GM12892 (cell line): ENCODE measurements around the gene ALK.
A peak's percentile ranks its signal among the peaks of the same experiment; 100 is the strongest.
"Not testable (repeated sequence)": the region's sequence is repeated elsewhere in the genome, so short reads cannot be mapped to it uniquely, and the experiment has no call there.

ENCODE experiments used
- DNase-seq: peaks from one replicate; pipeline ENCODE4 v3.0.0; 2011; ENCODE audit not compliant: insufficient read length
- FAIRE-seq: peaks from 2 replicates; lab custom pipeline; 2011; peaks lifted over from hg19 to GRCh38; lab: Jason Lieb, UNC
- POLR2A ChIP-seq: IDR thresholded peaks from 2 replicates; pipeline ENCODE4 v1.6.1; 2011; ENCODE audit warnings: low read depth, low read length, control low read depth
- POLR2AphosphoS5 ChIP-seq: IDR thresholded peaks from 2 replicates; pipeline ENCODE4 v1.6.1; 2011; ENCODE audit warnings: low read depth, low read length, control low read depth
- TAF1 ChIP-seq: IDR thresholded peaks from 2 replicates; pipeline ENCODE4 v1.6.1; 2011; ENCODE audit warnings: low read depth, mild to moderate bottlenecking, control low read depth, low read length, borderline replicate concordance

The ALK gene

GRCh38 chr2:29250977-29251376 is 670.4 kb downstream of the ALK start:
- no peak for DNase-seq
- FAIRE-seq = no peak
- no peak for TF ChIP-seq POLR2AphosphoS5
- no peak for TF ChIP-seq TAF1
- TF ChIP-seq POLR2A = no peak

GRCh38 chr2:29249666-29250253 is 671.6 kb downstream of the ALK start:
- FAIRE-seq (no peak), DNase-seq (no peak)
- TF ChIP-seq POLR2A (no peak), POLR2AphosphoS5 (no peak)

DNA sequence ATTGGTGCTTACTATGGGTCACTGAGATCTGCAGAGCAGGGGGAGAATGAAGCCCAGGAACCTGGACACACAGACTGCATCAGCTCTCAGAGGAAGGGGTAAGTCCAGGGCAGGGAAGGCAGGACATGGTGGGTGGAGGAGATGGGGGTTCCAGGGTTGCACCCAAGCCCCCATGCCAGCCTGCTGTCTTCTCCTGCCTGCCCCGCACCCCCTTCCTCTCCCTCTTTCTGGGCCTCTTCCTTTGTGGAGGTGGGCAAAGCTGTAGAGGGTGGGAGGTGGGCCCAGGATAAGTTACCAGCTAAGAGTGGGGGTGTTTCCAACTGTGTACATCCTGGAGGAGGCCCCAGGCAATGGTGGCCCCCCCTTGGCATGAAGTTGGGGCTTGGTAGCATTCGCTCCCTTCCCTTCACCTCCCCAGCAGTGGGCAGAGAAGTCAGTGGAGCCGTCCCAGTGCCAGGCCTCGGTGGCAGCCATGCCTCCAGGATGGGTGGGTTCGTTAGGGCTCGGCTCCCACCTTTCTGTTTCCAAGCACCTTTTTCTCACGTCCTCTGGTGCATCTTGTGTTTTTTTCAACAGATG is 674.0 kb downstream of the ALK start:
- no peak for TF ChIP-seq POLR2AphosphoS5
- FAIRE-seq = no peak

GRCh38 chr2:29246383-29247300 is 674.7 kb downstream of the ALK start:
- DNase-seq = no peak
- FAIRE-seq = no peak
- TF ChIP-seq TAF1 = no peak
- TF ChIP-seq POLR2A = no peak
- TF ChIP-seq POLR2AphosphoS5 = no peak

More for the DNA sequence above, 674.0 kb downstream of the ALK start:
- no peak for DNase-seq

DNA sequence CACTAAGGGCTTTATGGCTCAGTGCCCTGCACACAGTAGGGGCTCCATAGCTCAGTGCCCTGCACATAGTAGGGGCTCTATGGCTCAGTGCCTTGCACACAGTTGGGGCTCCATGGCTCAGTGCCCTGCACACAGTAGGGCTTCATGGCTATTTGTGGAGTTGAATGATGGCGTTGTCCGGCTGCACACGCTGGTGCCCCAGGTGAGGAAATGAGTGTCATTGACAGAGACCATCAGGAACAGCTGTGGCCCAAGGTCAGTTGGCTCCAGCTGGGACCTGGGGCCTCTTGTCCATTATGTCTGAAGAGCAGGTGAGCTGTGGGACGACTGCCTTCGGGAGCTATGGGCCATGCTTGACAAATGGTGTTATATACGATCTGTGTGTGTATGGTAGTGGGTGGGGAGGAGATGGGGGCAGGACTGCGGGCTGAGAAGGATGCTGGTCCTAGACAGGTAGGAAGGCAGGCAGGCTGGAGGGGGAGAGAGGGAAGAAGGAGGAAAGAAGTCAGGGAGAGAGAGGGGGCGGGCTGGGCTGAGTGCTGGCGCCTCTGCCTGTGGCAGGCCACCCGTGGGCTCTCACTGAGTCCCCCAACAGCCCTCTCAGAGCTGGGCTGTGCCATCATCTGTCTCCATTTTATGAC is 675.5 kb downstream of the ALK start:
- FAIRE-seq = no peak
- TF ChIP-seq TAF1 (no peak), POLR2AphosphoS5 (no peak), POLR2A (no peak)
- no peak for DNase-seq

GRCh38 chr2:29245035-29245741 is 676.2 kb downstream of the ALK start:
- not testable (repeated sequence) for DNase-seq, FAIRE-seq

DNA sequence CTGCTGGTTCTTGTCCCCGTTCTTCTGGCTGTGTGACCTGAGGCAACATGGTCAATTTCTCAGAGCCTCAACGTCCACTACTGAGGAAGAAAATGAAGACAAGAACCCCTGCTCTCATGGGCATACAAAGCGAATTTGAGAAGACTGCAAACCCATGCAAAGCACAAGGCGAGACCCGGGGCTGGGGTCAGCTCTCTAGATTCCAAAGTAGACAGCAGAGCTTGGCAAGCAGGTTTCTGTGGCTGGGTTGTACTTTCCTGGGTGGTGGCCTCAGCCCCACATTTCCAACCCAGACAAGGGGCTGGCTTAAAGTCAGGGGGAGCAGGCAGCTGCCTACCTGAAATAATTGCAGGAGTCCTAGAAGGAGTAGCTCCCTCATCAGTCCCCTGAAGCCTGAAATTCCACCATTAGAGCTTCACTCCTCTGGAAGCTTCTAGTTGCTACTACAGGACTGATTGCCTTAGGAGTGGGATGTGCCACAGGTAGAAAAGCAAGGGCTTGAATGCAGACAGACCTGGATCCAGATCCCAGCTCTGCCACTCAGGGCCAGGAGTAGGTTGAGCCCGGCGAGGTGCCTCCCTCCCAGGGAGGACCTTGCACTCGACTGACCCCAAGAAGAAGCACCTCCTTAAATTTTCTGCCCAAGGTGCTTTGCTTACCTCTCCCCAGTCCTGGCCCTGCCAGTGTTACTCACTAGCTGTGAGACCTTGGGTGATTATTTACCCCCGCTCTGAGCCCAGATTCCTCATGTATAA is 678.6 kb downstream of the ALK start:
- DNase-seq (no peak), FAIRE-seq (no peak)
- TF ChIP-seq POLR2AphosphoS5 = no peak
- no peak for TF ChIP-seq TAF1
- no peak for TF ChIP-seq POLR2A

GRCh38 chr2:29241955-29242565 is 679.3 kb downstream of the ALK start:
- TF ChIP-seq POLR2AphosphoS5 (no peak), TAF1 (no peak), POLR2A (no peak)
- peak; percentile 88 for FAIRE-seq
- DNase-seq = no peak

DNA sequence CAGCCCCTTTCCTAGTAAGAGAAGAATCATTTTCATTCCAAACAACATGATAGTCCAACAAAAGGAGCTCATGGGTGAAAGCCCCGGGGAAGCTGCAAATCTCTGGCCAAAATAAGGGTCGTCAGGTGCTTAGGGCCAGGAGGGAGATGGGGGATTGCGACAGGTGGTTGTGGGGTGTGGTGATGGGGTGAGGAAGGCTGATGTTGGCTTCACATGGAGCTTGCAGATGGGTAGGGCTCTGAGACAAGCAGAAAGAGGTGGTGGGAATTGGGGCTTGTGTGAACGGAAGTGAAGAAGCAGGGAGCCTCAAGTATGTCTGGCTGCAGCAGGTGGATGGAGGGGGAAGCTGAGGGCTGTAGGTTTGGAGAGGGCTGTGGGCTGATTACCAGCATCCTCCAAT is 680.0 kb downstream of the ALK start:
- FAIRE-seq (no peak), DNase-seq (no peak)
- TF ChIP-seq POLR2A = no peak
- no peak for TF ChIP-seq TAF1
- no peak for TF ChIP-seq POLR2AphosphoS5

- TF ChIP-seq POLR2A (no peak), POLR2AphosphoS5 (no peak), TAF1 (no peak)
- FAIRE-seq (no peak), DNase-seq (no peak)
Observed at GRCh38 chr2:29240601-29241000, 680.8 kb downstream of the ALK start.
